Lower lobe of right lung (tissue), 2 donors: ENCODE data around the gene KCNAB1. TPM values are rescaled to one million over a fixed set of nuclear protein-coding genes. Genes with fewer than 3 reads are reported as not detected.

ENCODE experiments used
- ATAC-seq, 2 donors: fragments of 200-7000 bp; cut with Tn5 transposase; one replicate each; pipeline ENCODE4 v1.9.1; 2020 to 2022; ENCODE audit warnings: mild to moderate bottlenecking in 2 of 2, moderate library complexity in 2 of 2
- DNase-seq: peaks from one replicate; pipeline ENCODE4 v3.0.0-alpha.2; 2020
- H3K27ac ChIP-seq: fragments of 200-600 bp; one replicate; pipeline ENCODE4 v1.8.0; 2022
- H3K27me3 ChIP-seq: fragments of 200-600 bp; one replicate; pipeline ENCODE4 v1.8.0; 2022; ENCODE audit warnings: low read depth
- H3K36me3 ChIP-seq: fragments of 200-600 bp; one replicate; pipeline ENCODE4 v1.8.0; 2022; ENCODE audit warnings: mild to moderate bottlenecking
- H3K4me1 ChIP-seq: fragments of 200-600 bp; one replicate; pipeline ENCODE4 v1.8.0; 2022
- H3K4me3 ChIP-seq: fragments of 200-600 bp; one replicate; pipeline ENCODE4 v1.8.0; 2022; ENCODE audit warnings: mild to moderate bottlenecking
- H3K9me3 ChIP-seq: fragments of 200-600 bp; one replicate; pipeline ENCODE4 v1.8.0; 2022
- intact Hi-C: fragments of 100-400 bp; cut with DNase I; formaldehyde crosslinking; loops from one replicate; pipeline ENCODE4 v1.11.0; 2022
- total RNA-seq: library from RNA; stranded (reverse); fragmentation: NEBNext Ultra II Directional; extraction: Animal tissue kit (Norgen Biotek cat#: 25700); gene quantifications from one replicate; pipeline ENCODE4 v1.2.1, GENCODE V29; 2021
- TF ChIP-seq, protein P1 (sequence below): fragments of 200-600 bp; IDR thresholded peaks from one replicate; pipeline ENCODE4 v1.8.0; 2022; ENCODE audit warnings: antibody characterized with exemption, mild to moderate bottlenecking
- donor health status: DM: no; HTN: yes; CAD: no; lungs with severe emphysema.

The KCNAB1 gene
- total RNA-seq, 1 donor from 2014 or later: 4.7 TPM

DNA sequence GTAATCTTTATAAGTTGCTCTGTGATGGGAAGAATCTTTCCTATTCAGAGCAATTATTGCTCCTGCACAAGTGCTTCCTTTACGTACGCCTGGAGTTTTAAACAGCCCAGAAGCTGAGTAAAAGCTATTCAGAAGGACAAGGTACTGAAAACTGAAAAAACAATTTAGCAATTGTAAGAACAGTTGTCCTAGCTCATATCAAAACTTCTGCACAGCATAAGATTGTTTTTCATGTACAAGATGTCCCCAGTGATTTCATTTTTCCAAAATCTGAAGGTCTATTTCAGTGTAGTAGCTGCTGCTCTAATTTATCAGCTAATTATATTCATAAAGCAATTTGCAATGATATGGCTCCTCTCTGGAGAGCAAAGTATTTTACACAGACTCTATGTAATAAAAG, 23.7 kb downstream of the KCNAB1 start:
- no peaks in the 10 kb centered on the region for H3K27me3 ChIP-seq
- H3K4me3 ChIP-seq: no peak overlapping the region
- H3K27ac ChIP-seq: no peak overlapping the region
- intact Hi-C loops: no loop called here
- ATAC-seq (no peak), DNase-seq (no peak)
- H3K4me1 ChIP-seq: peaks cover 6% of the 10 kb centered on the region
- TF ChIP-seq, protein P1, sequence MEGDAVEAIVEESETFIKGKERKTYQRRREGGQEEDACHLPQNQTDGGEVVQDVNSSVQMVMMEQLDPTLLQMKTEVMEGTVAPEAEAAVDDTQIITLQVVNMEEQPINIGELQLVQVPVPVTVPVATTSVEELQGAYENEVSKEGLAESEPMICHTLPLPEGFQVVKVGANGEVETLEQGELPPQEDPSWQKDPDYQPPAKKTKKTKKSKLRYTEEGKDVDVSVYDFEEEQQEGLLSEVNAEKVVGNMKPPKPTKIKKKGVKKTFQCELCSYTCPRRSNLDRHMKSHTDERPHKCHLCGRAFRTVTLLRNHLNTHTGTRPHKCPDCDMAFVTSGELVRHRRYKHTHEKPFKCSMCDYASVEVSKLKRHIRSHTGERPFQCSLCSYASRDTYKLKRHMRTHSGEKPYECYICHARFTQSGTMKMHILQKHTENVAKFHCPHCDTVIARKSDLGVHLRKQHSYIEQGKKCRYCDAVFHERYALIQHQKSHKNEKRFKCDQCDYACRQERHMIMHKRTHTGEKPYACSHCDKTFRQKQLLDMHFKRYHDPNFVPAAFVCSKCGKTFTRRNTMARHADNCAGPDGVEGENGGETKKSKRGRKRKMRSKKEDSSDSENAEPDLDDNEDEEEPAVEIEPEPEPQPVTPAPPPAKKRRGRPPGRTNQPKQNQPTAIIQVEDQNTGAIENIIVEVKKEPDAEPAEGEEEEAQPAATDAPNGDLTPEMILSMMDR: no peak
- no peaks in the 10 kb centered on the region for H3K36me3 ChIP-seq
- no peaks in the 10 kb centered on the region for H3K9me3 ChIP-seq

DNA sequence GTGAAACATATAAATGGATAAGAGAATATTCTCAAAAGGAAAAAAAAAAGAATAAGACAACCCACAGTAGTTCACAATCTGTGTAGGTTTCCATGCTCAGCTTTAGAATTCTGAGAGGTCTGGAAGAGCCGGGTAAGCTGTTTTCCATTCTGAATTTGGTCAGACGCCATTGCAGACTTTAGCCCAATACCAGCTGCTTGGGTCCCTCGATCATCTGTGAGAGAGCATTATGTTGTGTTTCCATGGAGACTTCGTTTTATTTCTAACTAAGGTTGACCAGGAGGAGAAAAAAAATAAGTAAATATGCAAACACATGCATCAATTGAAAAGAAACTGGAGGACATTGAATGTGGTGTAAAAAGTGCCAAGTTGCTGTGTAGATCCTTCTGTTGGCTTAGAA, 25.5 kb downstream of the KCNAB1 start:
- intact Hi-C loops: no loop called here
- no peak for DNase-seq
- Histone ChIP-seq H3K27ac (no peak overlapping the region), H3K4me1 (peaks cover 24% of the 10 kb centered on the region), H3K27me3 (no peaks in the 10 kb centered on the region), H3K9me3 (no peaks in the 10 kb centered on the region), H3K4me3 (no peak overlapping the region), H3K36me3 (no peaks in the 10 kb centered on the region)
- TF ChIP-seq, protein P1: no peak
- ATAC-seq: no peak

DNA sequence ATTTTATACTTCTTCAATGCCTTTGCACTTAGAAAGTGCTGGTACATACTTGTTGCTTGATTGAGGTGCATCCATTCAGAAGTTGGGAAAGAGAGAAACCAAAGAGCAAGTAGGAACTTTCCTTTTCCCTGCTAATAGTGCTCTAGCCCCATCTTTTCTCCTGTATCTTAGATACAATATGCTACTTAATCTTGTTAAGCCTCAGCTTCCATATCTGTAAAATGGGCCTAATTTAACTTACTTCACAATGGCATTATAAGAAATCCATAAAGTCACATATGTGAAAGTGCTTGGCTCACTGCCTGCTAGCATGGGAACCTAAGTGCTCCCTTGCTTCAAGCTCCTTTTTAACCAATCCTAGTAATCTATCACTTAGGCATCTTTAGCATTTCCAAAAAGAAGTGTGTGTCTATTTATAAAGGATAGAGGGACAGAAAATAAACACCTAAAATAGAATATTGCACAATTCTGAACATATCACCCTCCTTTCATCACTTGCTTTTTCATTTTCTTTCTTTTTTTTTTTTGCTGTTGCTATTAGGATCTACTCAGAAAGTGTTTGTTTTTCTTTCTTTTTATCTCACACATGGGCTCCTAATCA, 28.1 kb downstream of the KCNAB1 start:
- no peaks in the 10 kb centered on the region for H3K36me3 ChIP-seq
- TF ChIP-seq, protein P1: no peak
- H3K4me1 ChIP-seq: peaks cover 27% of the 10 kb centered on the region
- DNase-seq (no peak), ATAC-seq (no peak)
- no peak overlapping the region for H3K27ac ChIP-seq
- no peaks in the 10 kb centered on the region for H3K27me3 ChIP-seq
- no peaks in the 10 kb centered on the region for H3K9me3 ChIP-seq
- no peak overlapping the region for H3K4me3 ChIP-seq
- intact Hi-C loops: no loop called here

DNA sequence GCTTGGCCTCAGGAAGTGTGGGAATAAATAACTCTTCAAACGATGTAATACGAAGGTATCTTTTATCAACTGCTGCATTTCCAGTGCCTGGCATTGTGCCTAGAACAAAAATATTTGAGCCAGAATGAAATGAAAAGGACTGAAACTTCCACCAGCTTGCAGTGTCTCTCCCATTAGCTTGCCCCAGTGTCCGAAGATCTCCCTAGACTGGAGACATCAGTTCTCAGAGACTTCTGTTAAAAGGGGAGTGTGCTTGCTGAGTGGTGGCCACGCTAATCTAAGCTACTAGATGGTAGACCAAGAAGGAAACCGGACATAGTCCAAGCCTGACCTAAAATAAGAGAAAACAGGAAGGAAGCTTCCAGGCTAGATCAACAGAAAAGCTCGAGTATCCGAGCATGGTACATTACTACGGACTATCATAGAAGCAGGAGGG, 28.6 kb downstream of the KCNAB1 start:
- Histone ChIP-seq H3K9me3 (no peaks in the 10 kb centered on the region), H3K27ac (no peak overlapping the region), H3K4me3 (no peak overlapping the region), H3K4me1 (peaks cover 27% of the 10 kb centered on the region), H3K27me3 (no peaks in the 10 kb centered on the region), H3K36me3 (no peaks in the 10 kb centered on the region)
- ATAC-seq: peak in 1 of 2 donors; percentile 28
- intact Hi-C loops: no loop called here
- DNase-seq: no peak
- TF ChIP-seq, protein P1: no peak

DNA sequence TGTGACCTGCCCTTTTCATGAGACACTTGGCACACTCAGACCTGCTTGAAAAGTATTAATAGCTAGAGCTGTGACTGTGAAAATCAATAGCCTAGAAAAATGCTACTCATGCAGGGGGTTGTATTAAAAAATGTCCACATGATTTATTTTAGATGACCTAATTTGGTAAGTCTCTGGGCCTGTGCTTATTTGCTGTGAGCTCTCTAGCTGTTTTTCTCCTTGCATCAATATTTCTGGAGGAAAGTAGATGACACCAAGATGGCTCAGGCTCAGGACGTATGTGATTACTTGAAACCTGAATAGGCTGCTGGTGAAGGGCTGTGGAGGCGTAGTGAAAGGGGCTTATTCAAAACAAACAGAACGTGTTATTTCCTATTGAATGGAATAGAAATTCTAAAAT, 29.5 kb downstream of the KCNAB1 start:
- DNase-seq (no peak), ATAC-seq (no peak)
- TF ChIP-seq, protein P1: no peak
- no peaks in the 10 kb centered on the region for H3K9me3 ChIP-seq
- H3K27me3 ChIP-seq: no peaks in the 10 kb centered on the region
- H3K36me3 ChIP-seq: no peaks in the 10 kb centered on the region
- peaks cover 27% of the 10 kb centered on the region for H3K4me1 ChIP-seq
- H3K4me3 ChIP-seq: no peak overlapping the region
- intact Hi-C loops: loop anchor here (10.0 kb wide), 1 partner anchor 375 kb away; no protein-coding TSS in a partner anchor
- no peak overlapping the region for H3K27ac ChIP-seq
